ENCODE results near the gene CH25H. TPM values are rescaled to one million over a fixed set of nuclear protein-coding genes. Genes with fewer than 3 reads are reported as not detected.

Gene CH25H
- total and polyA plus RNA-seq, 12 donors, result 0.23 to 8.8 (median 0.52) TPM; not detected in 1

GRCh38 chr10:89209718-89210117, 2.6 kb upstream of the CH25H start:
- ATAC-seq, result no peak
- 95 to 96% methylated on average over 5 of the region's 5 CpGs for WGBS, 2 donors

GRCh38 chr10:89207801-89208551, 859 bp upstream of the CH25H start:
- no peak for TF ChIP-seq CTCF (IDR thresholded peaks at IDR 0.05)
- intact Hi-C loops (cut with DNase I), result loop anchor here in 5 of 10 donors (2.0 to 10.0 kb wide), 4 partner anchors 113 to 179 kb away; no protein-coding TSS in a partner anchor
- Histone ChIP-seq H3K36me3 (no peaks in the 10 kb centered on the region), H3K9me3 (no peaks in the 10 kb centered on the region), H3K27me3 (peaks cover 0 to 83% (median 20%) of the 10 kb centered on the region in 7 donors), H3K4me1 (peaks cover 0 to 28% (median 20%) of the 10 kb centered on the region in 9 donors), H3K4me3 (peak overlapping the region; percentile 21 to 67 (median 56)), H3K27ac (peak overlapping the region; percentile 78 to 93 (median 83))
- DNase-seq, result peak; percentile 56 to 67
- ATAC-seq, result peak; percentile 68 to 87 (median 81)
- WGBS, 2 donors, result 5 to 7% methylated on average over 60 of the region's 60 CpGs

More at GRCh38 chr10:89209718-89210117, 2.6 kb upstream of the CH25H start:
- no peak overlapping the region for H3K4me3 ChIP-seq
- intact Hi-C loops (cut with DNase I), result loop anchor here in 9 of 10 donors (1.0 to 10.0 kb wide), 9 partner anchors 115 to 375 kb away; no protein-coding TSS in a partner anchor
- peaks cover 0 to 12% (median 0%) of the 10 kb centered on the region in 9 donors for H3K36me3 ChIP-seq
- no peak for DNase-seq
- peaks cover 0 to 66% (median 20%) of the 10 kb centered on the region in 7 donors for H3K27me3 ChIP-seq
- TF ChIP-seq CTCF (IDR thresholded peaks at IDR 0.05), result no peak
- H3K4me1 ChIP-seq, result peaks cover 0 to 34% (median 20%) of the 10 kb centered on the region in 9 donors
- H3K27ac ChIP-seq, result no peak overlapping the region
- no peaks in the 10 kb centered on the region for H3K9me3 ChIP-seq

- DNase-seq, result peak in 1 of 2 donors; percentile 14
- no peaks in the 10 kb centered on the region for H3K9me3 ChIP-seq
- peak; percentile 20 to 71 (median 60) for ATAC-seq
- TF ChIP-seq CTCF (IDR thresholded peaks at IDR 0.05), result peak in 2 of 9 donors; percentile 12 to 30
- no peaks in the 10 kb centered on the region for H3K36me3 ChIP-seq
- WGBS, 2 donors, result 10 to 11% methylated on average over 42 of the region's 42 CpGs
- peak overlapping the region in 9 of 10 donors; percentile 78 to 93 (median 86) for H3K27ac ChIP-seq
- peaks cover 0 to 88% (median 20%) of the 10 kb centered on the region in 7 donors for H3K27me3 ChIP-seq
- intact Hi-C loops (cut with DNase I), result loop anchor here in 3 of 10 donors (5.0 to 10.0 kb wide), 2 partner anchors 112 to 119 kb away; no protein-coding TSS in a partner anchor
- H3K4me1 ChIP-seq, result peaks cover 0 to 28% (median 20%) of the 10 kb centered on the region in 9 donors
- peak overlapping the region; percentile 21 to 67 (median 56) for H3K4me3 ChIP-seq
Measured at GRCh38 chr10:89206402-89207180, 526 bp downstream of the CH25H start.

DNA sequence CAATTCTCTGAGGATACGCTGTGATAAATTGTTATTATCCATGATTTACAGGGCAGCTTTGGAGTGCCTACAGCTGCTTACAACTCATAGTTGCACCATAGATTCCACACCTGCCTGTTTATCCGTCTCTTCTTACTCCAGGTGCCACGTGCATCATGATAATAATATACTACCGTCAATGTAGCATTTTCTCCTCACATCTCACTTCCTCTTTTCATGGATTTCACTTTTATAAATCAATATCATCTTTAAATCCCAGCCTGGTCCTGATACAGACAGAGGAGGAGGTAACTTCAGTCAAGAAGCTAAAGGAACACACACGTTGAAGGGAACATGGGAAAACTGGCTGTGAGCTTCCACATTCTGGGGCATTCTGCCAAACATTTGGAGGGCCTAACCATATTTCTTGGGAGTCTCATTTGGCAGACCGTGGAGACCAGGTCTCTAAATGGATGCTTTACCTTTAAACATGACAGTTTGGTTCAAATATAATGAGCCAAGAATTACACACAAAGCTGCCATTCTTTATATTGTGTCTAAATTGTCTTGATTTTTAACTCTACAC, 2.4 kb downstream of the CH25H start:
- Histone ChIP-seq H3K4me1 (peaks cover 0 to 28% (median 20%) of the 10 kb centered on the region in 9 donors), H3K36me3 (no peaks in the 10 kb centered on the region), H3K27ac (no peak overlapping the region), H3K9me3 (no peaks in the 10 kb centered on the region), H3K4me3 (no peak overlapping the region), H3K27me3 (peaks cover 0 to 71% (median 20%) of the 10 kb centered on the region in 7 donors)
- 63 to 80% methylated on average over 6 of the region's 6 CpGs for WGBS, 2 donors
- intact Hi-C loops (cut with DNase I), result loop anchor here in 3 of 10 donors (5.0 to 10.0 kb wide), 2 partner anchors 110 to 117 kb away; no protein-coding TSS in a partner anchor
- no peak for ATAC-seq
- DNase-seq, result no peak
- TF ChIP-seq CTCF (IDR thresholded peaks at IDR 0.05), result no peak

Measured in heart right ventricle (tissue), 16 donors.